Fibroblast of lung (primary cell): ENCODE measurements around the gene SEC14L1. TPM values are rescaled to one million over a fixed set of nuclear protein-coding genes. Genes with fewer than 3 reads are reported as not detected.

ENCODE experiments used
- DNase-seq, 2 donors: peaks; one replicate each; pipeline versions ENCODE4 v3.0.0 to v3.0.0-alpha.2; 2010; ENCODE audit warnings: low read depth in 2 of 2
- H2AFZ ChIP-seq: 2 replicates; pipeline ENCODE4 v1.5.1; 2012; ENCODE audit warnings: low read length, control low read depth, inconsistent platforms
- H3K27ac ChIP-seq: 2 replicates; pipeline ENCODE4 v1.5.1; 2011; ENCODE audit warnings: low read length, control low read depth; ENCODE audit not compliant: insufficient read depth
- H3K27me3 ChIP-seq: 2 replicates; pipeline ENCODE4 v1.5.1; 2011; ENCODE audit warnings: mild to moderate bottlenecking, low read length; ENCODE audit not compliant: control insufficient read depth, insufficient read depth
- H3K36me3 ChIP-seq: 2 replicates; pipeline ENCODE4 v1.5.1; 2011; ENCODE audit warnings: low read length; ENCODE audit not compliant: control insufficient read depth, insufficient read depth
- H3K4me1 ChIP-seq: 2 replicates; pipeline ENCODE4 v1.5.1; 2011; ENCODE audit warnings: low read length; ENCODE audit not compliant: control insufficient read depth, insufficient read depth; ENCODE audit errors: extremely low read depth
- H3K4me2 ChIP-seq: 2 replicates; pipeline ENCODE4 v1.5.1; 2011; ENCODE audit warnings: low read length, control low read depth; ENCODE audit not compliant: insufficient read depth; ENCODE audit errors: extremely low read depth
- H3K4me3 ChIP-seq, 4 experiments: fragments of 200-600 bp in 1 of 4; sonication (generic) in 1 of 4; replicated peaks in 1 of 4; 2 replicates each; pipeline ENCODE4 v1.5.1; 2011 to 2016; ENCODE audit warnings: low read length in 4 of 4, low read depth in 3 of 4, mild to moderate bottlenecking in 3 of 4, control low read depth in 2 of 4, inconsistent platforms in 1 of 4, mixed read lengths in 1 of 4; ENCODE audit not compliant: insufficient read depth in 1 of 4; ENCODE audit errors: control extremely low read depth in 1 of 4
- H3K79me2 ChIP-seq: 2 replicates; pipeline ENCODE4 v1.5.1; 2012; ENCODE audit warnings: mild to moderate bottlenecking, low read length, inconsistent platforms; ENCODE audit not compliant: control insufficient read depth, insufficient read depth
- H3K9ac ChIP-seq: 2 replicates; pipeline ENCODE4 v1.5.1; 2011; ENCODE audit warnings: mild to moderate bottlenecking, low read length, control low read depth; ENCODE audit not compliant: insufficient read depth
- H3K9me3 ChIP-seq: 2 replicates; pipeline ENCODE4 v1.5.1; 2012; ENCODE audit warnings: low read depth, low read length; ENCODE audit not compliant: control insufficient read depth, insufficient read depth
- H4K20me1 ChIP-seq: 2 replicates; pipeline ENCODE4 v1.5.1; 2011; ENCODE audit warnings: low read length; ENCODE audit not compliant: control insufficient read depth, insufficient read depth; ENCODE audit errors: extremely low read depth
- EZH2 ChIP-seq: IDR thresholded peaks from 2 replicates; pipeline ENCODE4 v1.5.1; 2012; ENCODE audit warnings: low read length, control low read depth, mild to moderate bottlenecking; ENCODE audit errors: missing control alignments
- polyA plus RNA-seq, 2 donors: library from polyadenylated mRNA; depleted of rRNA in 1 of 2; stranded (reverse) in 1 of 2; unstranded in 1 of 2; fragments of >200 nt; gene quantifications; 2 replicates each; pipeline ENCODE4 v1.2.1, GENCODE V29; 2011 to 2012; ENCODE audit warnings: missing spikeins in 1 of 2
- total RNA-seq: library from RNA; depleted of rRNA; stranded (reverse); fragments of >200 nt; gene quantifications from 2 replicates; pipeline ENCODE4 v1.2.1, GENCODE V29; 2014
- TF ChIP-seq, protein P1 (sequence below), 2 donors: IDR thresholded peaks in 1 of 2; conservative IDR thresholded peaks in 1 of 2; 1 replicate in 1 of 2; 2 replicates in 1 of 2; pipeline ENCODE4 v1.5.1; 2011 to 2012; ENCODE audit warnings: low read length in 2 of 2, control low read depth in 1 of 2, inconsistent platforms in 1 of 2, low read depth in 1 of 2, mild to moderate bottlenecking in 1 of 2

SEC14L1 gene
- total and polyA plus RNA-seq, 2 donors (not counting 1 experiment from before 2014, with no cell fraction given): 21.1 to 32.9 TPM

DNA sequence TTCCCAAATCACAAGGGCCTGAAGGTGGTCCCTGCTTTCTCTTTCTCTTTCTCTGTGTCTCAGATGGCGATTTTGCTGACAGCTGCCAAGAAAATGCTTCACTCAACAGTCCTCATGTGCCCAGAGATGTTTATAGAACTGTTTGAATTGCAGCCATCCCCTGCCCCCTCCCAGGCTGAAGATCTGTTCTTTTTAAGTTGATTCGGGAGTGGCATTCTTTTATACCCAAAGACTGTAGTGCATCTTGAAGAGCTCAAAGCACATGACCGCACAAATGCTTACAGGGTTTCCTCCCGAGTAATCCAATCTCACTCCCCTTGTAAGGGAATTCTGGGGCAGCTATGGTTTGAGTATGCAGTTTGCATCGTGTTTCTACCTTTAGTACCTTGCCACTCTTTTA, 75.7 kb downstream of the SEC14L1 start:
- Histone ChIP-seq H3K27me3 (no peaks in the 10 kb centered on the region), H4K20me1 (no peaks in the 10 kb centered on the region), H3K4me2 (no peak overlapping the region), H3K79me2 (no peaks in the 10 kb centered on the region), H3K36me3 (peaks cover 24% of the 10 kb centered on the region), H3K4me1 (no peaks in the 10 kb centered on the region), H3K4me3 (no peak overlapping the region), H3K27ac (no peak overlapping the region), H3K9ac (no peak overlapping the region), H2AFZ (no peak overlapping the region), H3K9me3 (no peaks in the 10 kb centered on the region)
- no peak for DNase-seq
- TF ChIP-seq EZH2: no peak
- TF ChIP-seq, protein P1, sequence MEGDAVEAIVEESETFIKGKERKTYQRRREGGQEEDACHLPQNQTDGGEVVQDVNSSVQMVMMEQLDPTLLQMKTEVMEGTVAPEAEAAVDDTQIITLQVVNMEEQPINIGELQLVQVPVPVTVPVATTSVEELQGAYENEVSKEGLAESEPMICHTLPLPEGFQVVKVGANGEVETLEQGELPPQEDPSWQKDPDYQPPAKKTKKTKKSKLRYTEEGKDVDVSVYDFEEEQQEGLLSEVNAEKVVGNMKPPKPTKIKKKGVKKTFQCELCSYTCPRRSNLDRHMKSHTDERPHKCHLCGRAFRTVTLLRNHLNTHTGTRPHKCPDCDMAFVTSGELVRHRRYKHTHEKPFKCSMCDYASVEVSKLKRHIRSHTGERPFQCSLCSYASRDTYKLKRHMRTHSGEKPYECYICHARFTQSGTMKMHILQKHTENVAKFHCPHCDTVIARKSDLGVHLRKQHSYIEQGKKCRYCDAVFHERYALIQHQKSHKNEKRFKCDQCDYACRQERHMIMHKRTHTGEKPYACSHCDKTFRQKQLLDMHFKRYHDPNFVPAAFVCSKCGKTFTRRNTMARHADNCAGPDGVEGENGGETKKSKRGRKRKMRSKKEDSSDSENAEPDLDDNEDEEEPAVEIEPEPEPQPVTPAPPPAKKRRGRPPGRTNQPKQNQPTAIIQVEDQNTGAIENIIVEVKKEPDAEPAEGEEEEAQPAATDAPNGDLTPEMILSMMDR (conservative IDR thresholded peaks at IDR 0.05 in 1 of 2, IDR thresholded peaks at IDR 0.05 in 1 of 2; ENCODE audit: low read depth in 1 of 2, low read length in 2 of 2): no peak

DNA sequence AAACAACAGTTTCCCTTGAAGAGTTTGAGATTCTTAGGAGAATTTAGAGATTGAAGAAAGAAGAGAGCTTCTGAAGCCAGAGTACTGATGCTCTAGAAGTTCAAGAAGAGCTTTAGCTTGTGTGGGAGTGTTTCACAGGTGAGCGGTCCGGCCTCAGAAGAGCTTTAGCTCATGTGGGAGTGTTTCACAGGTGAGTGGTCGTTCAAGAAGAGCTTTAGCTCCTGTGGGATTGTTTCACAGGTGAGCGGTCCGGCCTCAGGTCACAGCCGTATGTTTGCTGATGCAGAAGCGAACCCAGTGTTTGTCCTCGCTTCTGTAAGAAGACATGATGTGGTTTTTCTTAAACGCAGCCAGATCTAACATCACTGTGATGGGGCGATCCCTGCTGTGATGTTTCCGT, 76.4 kb downstream of the SEC14L1 start:
- no peaks in the 10 kb centered on the region for H4K20me1 ChIP-seq
- H3K27ac ChIP-seq: no peak overlapping the region
- H3K27me3 ChIP-seq: no peaks in the 10 kb centered on the region
- DNase-seq: no peak
- peaks cover 17% of the 10 kb centered on the region for H3K36me3 ChIP-seq
- no peaks in the 10 kb centered on the region for H3K4me1 ChIP-seq
- H2AFZ ChIP-seq: no peak overlapping the region
- H3K4me2 ChIP-seq: no peak overlapping the region
- no peak overlapping the region for H3K9ac ChIP-seq
- no peaks in the 10 kb centered on the region for H3K79me2 ChIP-seq
- no peak for TF ChIP-seq EZH2
- TF ChIP-seq, protein P1 (conservative IDR thresholded peaks at IDR 0.05 in 1 of 2, IDR thresholded peaks at IDR 0.05 in 1 of 2; ENCODE audit: low read depth in 1 of 2, low read length in 2 of 2): no peak
- no peak overlapping the region for H3K4me3 ChIP-seq
- no peaks in the 10 kb centered on the region for H3K9me3 ChIP-seq

DNA sequence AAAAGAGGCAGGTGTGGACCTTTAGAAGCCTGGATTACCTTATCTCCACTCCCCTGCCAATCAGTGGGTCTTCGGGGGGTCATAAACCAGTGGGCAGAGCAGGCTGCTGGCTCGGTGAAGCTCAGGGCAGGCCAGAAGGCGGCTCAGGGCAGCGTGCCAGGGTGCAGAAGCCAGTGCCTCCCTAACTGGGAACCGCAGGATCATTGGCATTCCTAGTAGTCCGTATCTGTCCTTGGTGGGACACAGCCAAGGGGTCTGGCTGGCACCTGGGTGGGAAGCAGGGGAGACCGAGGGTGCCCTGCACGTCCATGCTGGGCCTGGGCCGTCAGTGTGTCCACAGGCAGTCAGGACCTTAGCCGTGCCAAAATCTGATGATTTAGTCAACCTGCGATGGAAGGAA, 76.8 kb downstream of the SEC14L1 start:
- H3K27me3 ChIP-seq: no peaks in the 10 kb centered on the region
- DNase-seq: no peak
- no peak overlapping the region for H3K4me2 ChIP-seq
- H3K27ac ChIP-seq: no peak overlapping the region
- H3K36me3 ChIP-seq: peaks cover 15% of the 10 kb centered on the region
- no peak overlapping the region for H2AFZ ChIP-seq
- H3K79me2 ChIP-seq: no peaks in the 10 kb centered on the region
- no peaks in the 10 kb centered on the region for H3K4me1 ChIP-seq
- H3K9ac ChIP-seq: no peak overlapping the region
- no peaks in the 10 kb centered on the region for H4K20me1 ChIP-seq
- TF ChIP-seq EZH2: no peak
- TF ChIP-seq, protein P1 (conservative IDR thresholded peaks at IDR 0.05 in 1 of 2, IDR thresholded peaks at IDR 0.05 in 1 of 2; ENCODE audit: low read depth in 1 of 2, low read length in 2 of 2): no peak
- no peak overlapping the region for H3K4me3 ChIP-seq
- no peaks in the 10 kb centered on the region for H3K9me3 ChIP-seq
